Upper lobe of left lung (tissue), 4 donors: ENCODE data around the gene ERGIC1.

ENCODE experiments used
- EP300 ChIP-seq, 4 donors: sonication (generic); formaldehyde crosslinking; IDR thresholded peaks; one replicate each; pipeline ENCODE4 v1.5.1; 2017; ENCODE audit warnings: antibody characterized with exemption in 4 of 4, control low read depth in 2 of 4
- POLR2A ChIP-seq, 4 donors: fragments of 450-650 bp; IDR thresholded peaks; one replicate each; pipeline ENCODE4 v1.5.1; 2016 to 2017; ENCODE audit warnings: antibody characterized with exemption in 4 of 4, mild to moderate bottlenecking in 2 of 4
- POLR2AphosphoS5 ChIP-seq, 2 donors: sonication (generic); formaldehyde crosslinking; IDR thresholded peaks; one replicate each; pipeline ENCODE4 v1.5.1; 2017; ENCODE audit warnings: antibody characterized with exemption in 2 of 2
- TF ChIP-seq, protein P1 (sequence below), 6 experiments: fragments of 450-650 bp in 4 of 6; fragments of 200-600 bp in 2 of 6; sonication (generic) in 2 of 6; IDR thresholded peaks; one replicate each; pipeline ENCODE4 v1.5.1; 2016 to 2019; ENCODE audit warnings: antibody characterized with exemption in 6 of 6

DNA sequence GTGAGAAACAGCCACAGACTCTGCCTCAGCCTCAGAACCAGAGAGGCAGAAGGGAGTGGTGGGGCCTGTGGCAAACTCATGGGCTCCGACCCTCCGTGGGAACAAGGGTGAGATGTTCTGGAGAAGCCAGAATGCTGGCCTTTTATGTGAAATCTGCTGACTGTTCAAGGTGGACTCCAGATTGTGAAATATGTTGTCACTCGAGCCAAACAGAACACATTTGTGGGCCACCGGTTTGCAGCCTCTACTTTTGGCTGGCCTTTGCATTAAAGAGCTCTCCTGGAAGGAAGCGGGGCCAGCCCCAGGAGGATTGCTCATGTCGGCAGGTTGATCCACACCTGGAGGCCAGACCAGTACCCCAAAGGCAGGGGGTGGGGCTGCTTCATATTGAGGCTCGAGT, 62.4 kb downstream of the ERGIC1 start:
- TF ChIP-seq, protein P1, sequence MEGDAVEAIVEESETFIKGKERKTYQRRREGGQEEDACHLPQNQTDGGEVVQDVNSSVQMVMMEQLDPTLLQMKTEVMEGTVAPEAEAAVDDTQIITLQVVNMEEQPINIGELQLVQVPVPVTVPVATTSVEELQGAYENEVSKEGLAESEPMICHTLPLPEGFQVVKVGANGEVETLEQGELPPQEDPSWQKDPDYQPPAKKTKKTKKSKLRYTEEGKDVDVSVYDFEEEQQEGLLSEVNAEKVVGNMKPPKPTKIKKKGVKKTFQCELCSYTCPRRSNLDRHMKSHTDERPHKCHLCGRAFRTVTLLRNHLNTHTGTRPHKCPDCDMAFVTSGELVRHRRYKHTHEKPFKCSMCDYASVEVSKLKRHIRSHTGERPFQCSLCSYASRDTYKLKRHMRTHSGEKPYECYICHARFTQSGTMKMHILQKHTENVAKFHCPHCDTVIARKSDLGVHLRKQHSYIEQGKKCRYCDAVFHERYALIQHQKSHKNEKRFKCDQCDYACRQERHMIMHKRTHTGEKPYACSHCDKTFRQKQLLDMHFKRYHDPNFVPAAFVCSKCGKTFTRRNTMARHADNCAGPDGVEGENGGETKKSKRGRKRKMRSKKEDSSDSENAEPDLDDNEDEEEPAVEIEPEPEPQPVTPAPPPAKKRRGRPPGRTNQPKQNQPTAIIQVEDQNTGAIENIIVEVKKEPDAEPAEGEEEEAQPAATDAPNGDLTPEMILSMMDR (IDR thresholded peaks at IDR 0.05), result no peak
- no peak for TF ChIP-seq POLR2A (IDR thresholded peaks at IDR 0.05)
- TF ChIP-seq EP300 (IDR thresholded peaks at IDR 0.05), result no peak
- no peak for TF ChIP-seq POLR2AphosphoS5 (IDR thresholded peaks at IDR 0.05)
